DMS79 treated with DMSO at 0.1 percent for 48 hours (cell line): Measurements from ENCODE around the gene DYSF.

ENCODE experiments used
- DNase-seq: peaks from one replicate; lab custom pipeline; 2025; lab: John Stamatoyannopoulos, UW

The DYSF gene

DNA sequence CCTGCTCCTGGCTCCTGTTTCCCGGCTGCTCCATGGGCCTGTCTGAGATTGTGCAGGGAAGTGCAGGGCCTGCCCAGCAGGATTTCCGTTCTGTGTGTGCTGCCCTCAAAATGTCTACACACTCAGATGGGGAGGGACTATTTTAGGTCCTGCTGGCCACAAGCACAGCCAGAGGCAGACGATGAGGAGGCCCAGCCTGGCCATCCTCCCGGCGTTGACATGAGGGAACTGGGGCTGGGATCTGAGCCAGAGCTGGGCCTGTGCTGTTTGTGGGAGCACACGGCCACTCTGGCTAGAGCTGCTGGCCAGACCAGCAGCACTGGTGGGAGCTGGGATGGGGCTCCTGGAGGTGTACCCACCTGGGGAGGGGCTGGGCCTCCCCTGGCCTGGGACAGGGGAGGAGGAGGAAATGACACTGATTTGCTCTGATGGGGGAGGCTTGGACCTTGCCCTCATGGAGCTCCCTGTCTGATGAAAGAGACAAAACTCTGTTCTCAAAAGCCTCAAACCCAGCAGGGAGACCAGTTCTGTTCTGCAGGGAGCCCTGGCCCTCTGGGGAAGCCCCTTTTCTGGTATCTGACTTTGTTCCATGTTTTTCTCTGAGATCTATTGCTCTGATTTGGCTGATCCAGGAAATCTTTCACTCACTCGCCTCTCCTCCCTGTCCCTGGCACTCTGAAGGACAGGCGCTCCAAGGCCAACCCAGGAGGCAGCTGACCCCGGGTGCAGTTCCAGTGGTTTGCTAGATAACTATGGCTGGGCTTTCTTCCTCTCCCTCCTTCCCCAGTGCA, 161.8 kb downstream of the DYSF start:
- no peak for DNase-seq

GRCh38 chr2:71615767-71616730, 162.7 kb downstream of the DYSF start:
- no peak for DNase-seq

DNA sequence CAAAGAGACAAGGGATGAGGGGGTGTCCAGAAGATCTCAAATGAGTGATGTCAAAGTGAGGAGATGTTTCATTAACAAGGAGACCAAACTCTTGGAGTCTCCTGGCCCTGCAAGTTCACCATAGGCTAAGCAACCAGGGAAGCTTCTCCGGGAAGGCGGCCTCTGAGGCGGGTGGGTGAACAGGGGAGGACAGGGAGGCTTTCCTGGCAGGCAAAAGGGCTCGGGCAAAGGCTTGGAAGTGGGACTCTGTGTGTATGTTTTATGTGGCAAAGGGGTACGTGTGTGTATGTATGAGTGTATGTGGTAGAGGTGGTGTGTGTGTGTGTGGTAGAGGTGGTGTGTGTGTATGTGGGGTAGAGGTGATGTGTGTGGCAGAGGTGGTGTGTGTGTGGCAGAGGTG, 163.9 kb downstream of the DYSF start:
- no peak for DNase-seq

GRCh38 chr2:71618327-71619113, 165.2 kb downstream of the DYSF start:
- no peak for DNase-seq

GRCh38 chr2:71619230-71619741, 165.9 kb downstream of the DYSF start:
- no peak for DNase-seq

- no peak for DNase-seq
These were observed 166.8 kb downstream of the DYSF start for GRCh38 chr2:71620116-71620515.

DNA sequence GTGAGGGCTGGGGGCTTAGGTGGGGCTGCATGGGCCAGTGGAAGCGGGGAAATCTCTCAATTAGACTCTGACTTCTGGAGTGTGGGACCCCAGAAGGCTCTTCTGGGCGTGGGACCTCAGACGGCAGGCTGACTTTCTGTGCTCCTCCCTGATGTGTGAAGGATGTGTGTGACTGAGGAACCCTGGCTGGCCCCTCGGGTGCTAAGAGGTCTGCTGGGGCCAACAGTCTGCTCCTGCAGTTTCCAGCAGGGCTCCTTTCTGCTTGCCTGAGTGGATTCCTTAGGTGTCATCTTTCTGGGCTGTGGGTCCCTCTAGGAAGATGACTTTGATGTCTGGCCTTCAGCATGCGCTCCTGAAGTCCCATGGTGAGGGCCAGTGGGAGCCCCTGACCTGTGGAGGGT, 167.5 kb downstream of the DYSF start:
- no peak for DNase-seq

GRCh38 chr2:71629273-71629672, 175.9 kb downstream of the DYSF start:
- no peak for DNase-seq

GRCh38 chr2:71629771-71630453, 176.6 kb downstream of the DYSF start:
- DNase-seq = no peak

DNA sequence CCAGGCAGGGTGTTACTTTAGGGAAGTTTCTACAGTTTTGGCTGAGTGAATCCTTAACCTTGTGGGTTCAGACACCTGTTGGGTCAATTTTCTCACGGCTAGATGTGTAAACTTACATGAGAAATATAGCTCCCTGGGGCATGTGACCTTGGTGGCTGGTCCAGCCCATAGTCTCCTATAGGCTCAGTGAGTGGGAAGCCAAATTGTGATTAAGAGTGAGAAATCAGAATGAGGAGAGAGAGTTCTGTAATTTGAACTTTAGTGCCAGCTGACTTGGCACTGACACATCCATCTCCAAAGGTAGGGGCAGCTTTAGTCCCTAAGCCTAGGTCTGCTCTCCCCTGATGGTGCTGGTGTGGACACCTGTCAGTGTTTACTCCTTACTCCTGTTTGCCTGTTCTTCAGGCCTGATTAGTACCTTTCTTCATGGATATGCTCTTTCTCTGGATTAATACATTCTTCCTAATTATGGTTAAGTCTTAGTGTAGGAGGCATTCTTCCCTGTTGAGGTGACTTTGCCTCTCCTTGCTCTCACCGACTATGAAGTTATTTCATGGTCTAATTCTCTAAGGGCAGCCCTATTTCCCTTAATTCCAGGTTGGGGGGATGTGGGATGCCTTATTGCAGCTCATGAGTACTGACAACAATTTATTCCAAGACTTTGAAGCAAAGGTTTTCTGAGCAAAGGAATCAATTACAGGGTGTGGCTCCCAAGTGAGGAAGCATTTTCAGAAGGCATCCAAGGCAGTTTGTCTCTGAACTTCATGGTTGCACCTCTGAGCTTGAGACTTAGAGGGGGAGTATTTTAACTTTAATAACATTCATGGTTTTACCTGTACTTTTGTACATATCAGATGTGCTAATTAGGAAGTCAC, 177.3 kb downstream of the DYSF start:
- no peak for DNase-seq

- DNase-seq = no peak
These were observed 178.1 kb downstream of the DYSF start for GRCh38 chr2:71631411-71631931.

- DNase-seq = no peak
These were observed 179.7 kb downstream of the DYSF start for GRCh38 chr2:71633086-71633485.

DNA sequence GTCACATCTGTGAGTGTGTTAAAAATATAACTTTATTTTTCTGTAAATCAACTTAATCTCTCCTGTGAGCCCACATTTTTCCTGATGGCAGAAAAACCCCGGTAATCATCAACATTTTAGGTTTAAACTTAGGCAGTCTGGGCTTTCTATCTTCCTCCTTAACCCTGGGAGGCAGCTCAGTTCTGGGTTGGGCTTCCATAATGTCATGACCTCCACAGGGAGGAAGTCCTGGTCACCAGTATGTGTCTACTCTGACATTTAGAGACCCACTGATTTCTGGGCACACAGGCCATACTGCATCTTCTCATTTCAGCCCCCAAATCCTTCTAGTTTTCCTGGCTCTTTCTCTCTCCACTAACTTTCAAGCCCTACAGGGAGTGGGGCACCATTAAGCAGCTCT, 181.2 kb downstream of the DYSF start:
- no peak for DNase-seq

GRCh38 chr2:71635798-71636197, 182.4 kb downstream of the DYSF start:
- no peak for DNase-seq

- no peak for DNase-seq
These were observed 183.8 kb downstream of the DYSF start for GRCh38 chr2:71637168-71637567.

DNA sequence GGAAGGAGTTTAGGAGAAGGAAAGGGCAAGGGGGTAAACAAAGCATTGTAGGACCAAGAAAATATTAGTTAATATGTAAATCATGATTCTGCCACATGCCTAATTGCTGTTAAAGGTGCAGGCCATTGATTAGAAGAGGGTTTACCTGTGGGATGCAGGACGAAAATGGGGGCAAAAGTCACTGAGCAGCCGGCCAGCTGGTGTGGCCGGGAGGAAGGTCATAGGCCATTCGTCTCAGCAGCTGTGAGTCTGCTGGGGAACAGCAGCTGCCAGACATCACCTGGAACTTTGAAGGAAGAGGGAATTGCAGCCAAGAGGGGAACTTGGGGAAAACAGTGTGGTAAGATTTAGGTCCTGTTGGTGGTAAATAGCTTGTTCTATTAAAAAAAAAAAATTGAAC, 184.4 kb downstream of the DYSF start:
- DNase-seq = no peak

GRCh38 chr2:71639735-71640134, 186.4 kb downstream of the DYSF start:
- no peak for DNase-seq

DNA sequence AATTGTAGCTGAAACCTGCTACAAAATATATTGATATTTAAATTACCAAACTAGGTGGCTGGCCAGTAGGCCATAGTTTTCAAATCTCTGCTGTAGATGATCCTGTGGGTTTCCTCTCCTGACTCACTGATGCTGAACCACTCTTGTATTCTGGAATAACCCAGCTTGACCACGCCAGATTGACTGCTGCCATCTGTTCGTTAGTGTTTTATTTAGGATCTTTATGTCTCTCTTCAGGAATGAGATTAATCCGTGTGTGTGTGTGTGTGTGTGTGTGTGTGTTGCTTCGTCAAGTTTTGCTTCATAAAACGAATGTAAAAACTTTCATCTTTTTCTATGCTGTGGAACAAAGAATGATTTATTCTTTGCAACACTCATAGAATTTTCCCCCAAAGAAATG, 187.1 kb downstream of the DYSF start:
- DNase-seq = peak; percentile 7

DNA sequence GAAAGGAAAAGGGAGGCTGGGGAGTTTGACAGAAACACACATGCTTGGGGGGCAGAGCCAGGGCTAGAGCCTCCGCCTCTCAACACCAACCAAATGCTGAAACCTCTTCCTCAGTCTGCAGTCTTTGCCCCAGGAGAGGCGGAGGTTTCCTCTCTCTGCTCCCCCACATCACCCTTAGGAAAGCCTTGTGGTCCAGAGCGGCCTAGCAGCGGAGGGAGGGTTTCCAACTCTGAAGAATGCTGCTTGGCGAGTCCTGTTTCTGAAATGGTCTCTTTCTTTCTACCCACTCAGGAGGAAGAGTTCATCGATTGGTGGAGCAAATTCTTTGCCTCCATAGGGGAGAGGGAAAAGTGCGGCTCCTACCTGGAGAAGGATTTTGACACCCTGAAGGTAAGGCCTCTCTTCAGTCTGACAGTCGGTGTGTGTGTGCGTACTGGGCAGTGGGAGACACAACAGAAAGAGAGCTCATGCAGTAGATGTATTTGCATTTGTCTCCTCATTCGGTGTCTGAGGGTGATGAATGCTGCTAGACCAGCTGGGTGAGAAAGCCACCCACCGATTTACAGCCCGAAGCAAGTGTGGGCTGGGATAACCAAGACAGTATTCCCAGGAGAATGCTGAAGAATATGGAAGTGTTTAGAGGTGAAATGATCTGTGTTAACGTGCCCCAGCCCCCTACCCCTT, 190.5 kb downstream of the DYSF start:
- DNase-seq = no peak

GRCh38 chr2:71646028-71646427, 192.7 kb downstream of the DYSF start:
- DNase-seq = no peak
